Duodenal mucosa (tissue), 2 donors: Measurements from ENCODE around the gene OR6K2.

Experiments used
- H3K27ac ChIP-seq: one replicate; pipeline ENCODE4 v1.7.0; 2013; ENCODE audit warnings: low read depth, low read length
- H3K27me3 ChIP-seq, 2 donors: one replicate each; pipeline ENCODE4 v1.7.0; 2013; ENCODE audit warnings: low read length in 2 of 2, control low read depth in 1 of 2; ENCODE audit not compliant: insufficient read depth in 2 of 2, control insufficient read depth in 1 of 2
- H3K36me3 ChIP-seq, 2 donors: one replicate each; pipeline ENCODE4 v1.7.0; 2013; ENCODE audit warnings: low read length in 2 of 2, control low read depth in 1 of 2; ENCODE audit not compliant: insufficient read depth in 2 of 2, control insufficient read depth in 1 of 2
- H3K4me1 ChIP-seq, 2 donors: one replicate each; pipeline ENCODE4 v1.7.0; 2013; ENCODE audit warnings: low read length in 2 of 2, control low read depth in 1 of 2; ENCODE audit not compliant: insufficient read depth in 2 of 2, control insufficient read depth in 1 of 2
- H3K4me3 ChIP-seq, 2 donors: one replicate each; pipeline ENCODE4 v1.7.0; 2013; ENCODE audit warnings: low read length in 2 of 2, low read depth in 1 of 2
- H3K9ac ChIP-seq, 2 donors: one replicate each; pipeline ENCODE4 v1.7.0; 2013; ENCODE audit warnings: low read length in 2 of 2, low read depth in 1 of 2
- H3K9me3 ChIP-seq, 2 donors: one replicate each; pipeline ENCODE4 v1.7.0; 2013; ENCODE audit warnings: low read length in 2 of 2, control low read depth in 1 of 2; ENCODE audit not compliant: control insufficient read depth in 1 of 2

The OR6K2 gene

DNA sequence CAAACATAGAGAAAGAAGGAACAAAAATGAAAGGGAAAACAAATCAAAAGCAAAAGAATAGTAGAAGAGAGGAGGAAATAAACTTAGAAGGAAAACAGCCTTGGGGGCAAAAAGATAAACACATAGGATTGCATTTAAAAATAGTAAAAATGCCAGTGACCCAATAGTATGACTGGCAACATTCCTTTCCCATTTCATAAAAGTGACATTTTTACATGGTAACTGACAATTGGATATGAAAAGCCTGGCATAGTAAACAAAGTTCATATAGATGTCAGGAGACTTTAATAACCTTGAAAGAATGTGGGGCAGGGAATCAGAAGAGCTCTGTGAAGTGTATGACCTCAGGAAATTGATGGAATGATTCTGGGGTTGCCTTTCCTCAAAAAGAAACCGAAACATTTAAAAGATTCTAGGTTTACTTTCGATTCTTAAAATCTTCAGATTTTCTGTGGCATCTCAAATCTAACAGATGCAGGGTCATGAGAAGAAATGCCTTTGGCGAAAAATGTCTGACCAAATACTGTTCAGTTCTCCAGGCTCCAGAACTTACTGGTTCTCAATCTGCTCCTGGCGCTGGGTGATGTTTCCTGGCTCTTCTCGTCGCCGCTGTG lies 47.6 kb downstream of the OR6K2 start:
- Histone ChIP-seq H3K4me1 (no peaks in the 10 kb centered on the region), H3K9me3 (no peaks in the 10 kb centered on the region), H3K27me3 (no peaks in the 10 kb centered on the region), H3K4me3 (no peak overlapping the region), H3K27ac (no peak overlapping the region), H3K9ac (no peak overlapping the region), H3K36me3 (no peaks in the 10 kb centered on the region)
